H1 (cell line): ENCODE data around the gene GFY. TPM values are rescaled to one million over a fixed set of nuclear protein-coding genes. Genes with fewer than 3 reads are reported as not detected.

Experiments
- CTCF ChIA-PET: fragments of 300-600 bp; sonication (Branson Sonifier 250); formaldehyde crosslinking; loops from one replicate; lab custom pipeline; 2021; ENCODE audit not compliant: partially characterized antibody; lab: Charles Lee
- POLR2A ChIA-PET: fragments of 300-600 bp; sonication (Branson Sonifier 250); formaldehyde crosslinking; loops from one replicate; lab custom pipeline; 2021; ENCODE audit warnings: inconsistent platforms; ENCODE audit not compliant: partially characterized antibody; lab: Charles Lee
- DNase-seq, 2 experiments: peaks; one replicate each; pipeline versions ENCODE4 v3.0.0 to v3.0.0-alpha.2; 2010 to 2022; ENCODE audit warnings: low spot score in 2 of 2, low read depth in 1 of 2, mixed read lengths in 1 of 2
- FAIRE-seq: peaks from 2 replicates; lab custom pipeline; 2011; peaks lifted over from hg19 to GRCh38; lab: Jason Lieb, UNC
- H2AFZ ChIP-seq: 2 replicates; pipeline ENCODE4 v1.8.1; 2012; ENCODE audit warnings: low read length, inconsistent platforms
- H2AK5ac ChIP-seq: 2 replicates; pipeline ENCODE4 v1.6.1; 2013; ENCODE audit warnings: low read depth, low read length
- H2BK120ac ChIP-seq: replicated peaks from 2 replicates; pipeline ENCODE3; 2013; ENCODE audit warnings: low read depth, low read length, inconsistent platforms
- H2BK12ac ChIP-seq: 2 replicates; pipeline ENCODE4 v1.6.1; 2013; ENCODE audit warnings: low read depth, low read length
- H2BK15ac ChIP-seq: 2 replicates; pipeline ENCODE4 v1.6.1; 2013; ENCODE audit warnings: low read length
- H2BK20ac ChIP-seq: 2 replicates; pipeline ENCODE4 v1.6.1; 2013; ENCODE audit warnings: low read length
- H2BK5ac ChIP-seq: 2 replicates; pipeline ENCODE4 v1.6.1; 2013; ENCODE audit warnings: low read depth, low read length
- H3K14ac ChIP-seq: 2 replicates; pipeline ENCODE4 v1.6.1; 2013; ENCODE audit warnings: inconsistent platforms; ENCODE audit not compliant: insufficient read length
- H3K18ac ChIP-seq: 2 replicates; pipeline ENCODE4 v1.6.1; 2013; ENCODE audit warnings: low read length; ENCODE audit errors: extremely low read depth
- H3K23ac ChIP-seq: 2 replicates; pipeline ENCODE4 v1.6.1; 2013; ENCODE audit warnings: inconsistent platforms; ENCODE audit not compliant: insufficient read length
- H3K23me2 ChIP-seq: 2 replicates; pipeline ENCODE4 v1.6.1; 2013; ENCODE audit warnings: low read depth, low read length
- H3K27ac ChIP-seq: 2 replicates; pipeline ENCODE4 v1.6.1; 2011; ENCODE audit warnings: low read depth, low read length, inconsistent platforms
- H3K27me3 ChIP-seq, 4 experiments: replicated peaks in 1 of 4; 1 replicate in 1 of 4; 2 replicates in 3 of 4; pipeline versions ENCODE4 v1.6.1 to v1.8.1; 2011 to 2013; ENCODE audit warnings: low read length in 3 of 4, mild to moderate bottlenecking in 3 of 4, inconsistent platforms in 2 of 4, mixed read lengths in 2 of 4, moderate library complexity in 1 of 4; ENCODE audit not compliant: control insufficient read depth in 3 of 4, insufficient read depth in 3 of 4; ENCODE audit errors: extremely low read depth in 1 of 4
- H3K36me3 ChIP-seq, 4 experiments: 2 replicates each; pipeline versions ENCODE4 v1.6.1 to v1.8.1; 2011 to 2013; ENCODE audit warnings: mild to moderate bottlenecking in 4 of 4, low read length in 3 of 4, moderate library complexity in 2 of 4, control low read depth in 1 of 4, inconsistent platforms in 1 of 4; ENCODE audit not compliant: insufficient read depth in 4 of 4, control insufficient read depth in 2 of 4
- H3K4ac ChIP-seq: replicated peaks from 2 replicates; pipeline ENCODE3; 2013; ENCODE audit warnings: low read length, low read depth, mixed read lengths, inconsistent platforms; ENCODE audit not compliant: insufficient read length
- H3K4me1 ChIP-seq, 4 experiments: replicated peaks in 1 of 4; 1 replicate in 1 of 4; 2 replicates in 3 of 4; pipeline versions ENCODE4 v1.6.1 to v1.8.1; 2011 to 2013; ENCODE audit warnings: low read length in 3 of 4, inconsistent platforms in 2 of 4, mixed read lengths in 1 of 4; ENCODE audit not compliant: insufficient read depth in 4 of 4, control insufficient read depth in 3 of 4
- H3K4me2 ChIP-seq, 2 experiments: 2 replicates each; pipeline versions ENCODE4 v1.6.1 to v1.8.1; 2011 to 2013; ENCODE audit warnings: low read depth in 2 of 2, low read length in 2 of 2, control low read depth in 1 of 2, inconsistent platforms in 1 of 2, mild to moderate bottlenecking in 1 of 2; ENCODE audit not compliant: insufficient read depth in 1 of 2
- H3K4me3 ChIP-seq, 4 experiments: fragments of 200-600, 300-600 bp in 1 of 4; sonication (generic), shearing (Covaris generic), sonication (Bioruptor Twin) in 1 of 4; 2 replicates each; pipeline versions ENCODE4 v1.5.1 to v1.8.1; 2011 to 2016; ENCODE audit warnings: low read length in 4 of 4, low read depth in 3 of 4, control low read depth in 2 of 4, inconsistent platforms in 2 of 4, mild to moderate bottlenecking in 2 of 4, mixed read lengths in 1 of 4, moderate library complexity in 1 of 4; ENCODE audit not compliant: insufficient read depth in 2 of 4; ENCODE audit errors: extremely low read depth in 1 of 4
- H3K56ac ChIP-seq: replicated peaks from 2 replicates; pipeline ENCODE3; 2013; ENCODE audit warnings: low read depth, mild to moderate bottlenecking, mixed read lengths, low read length, inconsistent platforms; ENCODE audit not compliant: insufficient read length
- H3K79me1 ChIP-seq: 2 replicates; pipeline ENCODE4 v1.6.1; 2013; ENCODE audit warnings: low read depth, low read length, control low read depth
- H3K79me2 ChIP-seq, 2 experiments: 2 replicates each; pipeline versions ENCODE4 v1.6.1 to v1.8.1; 2012 to 2013; ENCODE audit warnings: low read length in 2 of 2, mild to moderate bottlenecking in 2 of 2, inconsistent platforms in 1 of 2; ENCODE audit not compliant: insufficient read depth in 2 of 2, control insufficient read depth in 1 of 2
- H3K9ac ChIP-seq, 4 experiments: replicated peaks in 1 of 4; 1 replicate in 1 of 4; 2 replicates in 3 of 4; pipeline versions ENCODE4 v1.6.1 to v1.8.1; 2011 to 2013; ENCODE audit warnings: low read depth in 3 of 4, low read length in 3 of 4, control low read depth in 2 of 4, mild to moderate bottlenecking in 2 of 4, moderate library complexity in 2 of 4, inconsistent platforms in 1 of 4; ENCODE audit errors: extremely low read depth in 1 of 4
- H3K9me3 ChIP-seq, 2 experiments: 2 replicates each; pipeline versions ENCODE4 v1.6.1 to v1.8.1; 2012 to 2013; ENCODE audit warnings: mild to moderate bottlenecking in 2 of 2, moderate library complexity in 2 of 2, control low read depth in 1 of 2, inconsistent platforms in 1 of 2, low read depth in 1 of 2, low read length in 1 of 2, mixed read lengths in 1 of 2; ENCODE audit not compliant: insufficient read depth in 2 of 2
- H4K20me1 ChIP-seq, 2 experiments: replicated peaks in 1 of 2; 2 replicates each; pipeline versions ENCODE3 to v1.8.1; 2011 to 2013; ENCODE audit warnings: inconsistent platforms in 2 of 2, low read length in 2 of 2, mild to moderate bottlenecking in 1 of 2; ENCODE audit not compliant: insufficient read depth in 2 of 2, control insufficient read depth in 1 of 2
- H4K5ac ChIP-seq: 2 replicates; pipeline ENCODE4 v1.6.1; 2013; ENCODE audit warnings: low read length, low read depth, mixed read lengths, inconsistent platforms; ENCODE audit not compliant: insufficient read length
- H4K8ac ChIP-seq: 2 replicates; pipeline ENCODE4 v1.8.0; 2013; ENCODE audit warnings: mild to moderate bottlenecking, moderate library complexity, low read length, inconsistent platforms; ENCODE audit not compliant: insufficient read depth; ENCODE audit errors: extremely low read depth
- H4K91ac ChIP-seq: replicated peaks from 2 replicates; pipeline ENCODE3; 2013; ENCODE audit warnings: low read length, mixed read lengths, inconsistent platforms; ENCODE audit not compliant: insufficient read length
- BACH1 ChIP-seq: IDR thresholded peaks from 2 replicates; pipeline ENCODE4 v1.6.1; 2012; ENCODE audit warnings: low read length, improper control_type of control experiment
- BCL11A ChIP-seq, 2 experiments: IDR thresholded peaks; one replicate each; pipeline ENCODE4 v1.6.1; 2011; ENCODE audit warnings: low read depth in 2 of 2, low read length in 2 of 2, mild to moderate bottlenecking in 2 of 2
- BRCA1 ChIP-seq: IDR thresholded peaks from 2 replicates; pipeline ENCODE4 v1.6.1; 2012; ENCODE audit warnings: low read depth, low read length, improper control_type of control experiment
- CEBPB ChIP-seq: IDR thresholded peaks from 2 replicates; pipeline ENCODE4 v1.6.1; 2012; ENCODE audit warnings: low read depth, low read length
- CHD1 ChIP-seq: IDR thresholded peaks from 2 replicates; pipeline ENCODE4 v1.6.1; 2012; ENCODE audit warnings: low read depth, low read length, improper control_type of control experiment
- CHD2 ChIP-seq: IDR thresholded peaks from 2 replicates; pipeline ENCODE4 v1.6.1; 2012; ENCODE audit warnings: low read length, improper control_type of control experiment
- EGR1 ChIP-seq: IDR thresholded peaks from 2 replicates; pipeline ENCODE4 v1.6.1; 2011; ENCODE audit warnings: low read depth, low read length, borderline replicate concordance
- PHF8 ChIP-seq: fragments of 200-600 bp; sonication (generic); conservative IDR thresholded peaks from 2 replicates; pipeline ENCODE4 v1.7.1; 2012; ENCODE audit warnings: low read depth, mild to moderate bottlenecking, inconsistent platforms, low read length, moderate library complexity
- POLR2A ChIP-seq, 2 experiments: IDR thresholded peaks; 1 replicate in 1 of 2; 2 replicates in 1 of 2; pipeline ENCODE4 v1.6.1; 2011; ENCODE audit warnings: low read depth in 2 of 2, low read length in 2 of 2, mild to moderate bottlenecking in 2 of 2; ENCODE audit errors: control extremely low read depth in 1 of 2
- RBBP5 ChIP-seq: IDR thresholded peaks from 2 replicates; pipeline ENCODE4 v1.7.1; 2012; ENCODE audit warnings: low read depth, mild to moderate bottlenecking, inconsistent platforms, low read length, moderate library complexity, borderline replicate concordance
- SRF ChIP-seq: IDR thresholded peaks from 2 replicates; pipeline ENCODE4 v1.6.1; 2011; ENCODE audit warnings: mild to moderate bottlenecking, low read depth, low read length, moderate library complexity
- TCF12 ChIP-seq: IDR thresholded peaks from 2 replicates; pipeline ENCODE4 v1.6.1; 2011; ENCODE audit warnings: low read depth, mild to moderate bottlenecking, low read length
- WGBS, 2 experiments: shearing (Covaris generic) in 1 of 2; methylation state at CpG; one replicate each; pipeline versions ENCODE4 v1.1.6 to v1.1.7; 2013 to 2015; ENCODE audit warnings: low lambda C conversion rate in 2 of 2, mixed read lengths in 2 of 2, inconsistent platforms in 1 of 2, low coverage in 1 of 2, missing lambda C conversion rate in 1 of 2; ENCODE audit not compliant: insufficient replicate concordance in 2 of 2, insufficient coverage in 1 of 2, insufficient read length in 1 of 2; ENCODE audit errors: extremely low coverage in 1 of 2, missing lambda C conversion rate in 1 of 2; 5-methylcytosine and 5-hydroxymethylcytosine counted together
- polyA plus RNA-seq, 7 experiments: library from polyadenylated mRNA; depleted of rRNA in 3 of 7; stranded (reverse) in 5 of 7; unstranded in 2 of 7; fragments of >200 nt in 5 of 7; fragments of 200-250 nt in 2 of 7; gene quantifications; 1 replicate in 5 of 7; 2 replicates in 1 of 7; 4 replicates in 1 of 7; pipeline versions ENCODE4 v1.2.1 to v1.2.3, GENCODE V29; 2011 to 2013; ENCODE audit warnings: missing spikeins in 2 of 7, mixed read lengths in 2 of 7
- total RNA-seq: library from RNA; stranded (reverse); fragmentation: NEBNext Ultra II Directional; extraction: Animal tissue kit (Norgen Biotek cat#: 25700); gene quantifications from 2 replicates; pipeline ENCODE4 v1.2.1, GENCODE V29; 2021
- TF ChIP-seq, protein P1 (sequence below): IDR thresholded peaks from 2 replicates; pipeline ENCODE4 v1.6.1; 2012; ENCODE audit warnings: inconsistent platforms

GFY gene
- total and polyA plus RNA-seq, 2 of the 8 experiments (the other 6 are each of a cell fraction or from before 2014, with no cell fraction given) = 0.68 to 0.93 TPM

- Histone ChIP-seq H3K79me2 (no peaks in the 10 kb centered on the region), H3K36me3 (peaks cover 2 to 5% (median 3%) of the 10 kb centered on the region in 4 experiments; a peak in 4 of 8 replicates), H4K5ac (no peak overlapping the region), H2BK12ac (no peak overlapping the region), H2BK20ac (no peak overlapping the region), H2BK120ac (no peak overlapping the region), H3K4me3 (no peak overlapping the region), H3K56ac (no peak overlapping the region), H3K18ac (no peak overlapping the region), H3K27ac (no peak overlapping the region), H4K91ac (no peak overlapping the region), H3K4me1 (peaks cover 0 to 10% (median 3%) of the 10 kb centered on the region in 4 experiments; a peak in 6 of 7 replicates), H3K23me2 (no peaks in the 10 kb centered on the region; the same call in 1 of the 2 replicates), H3K27me3 (peaks cover 0 to 5% (median 0%) of the 10 kb centered on the region in 4 experiments; a peak in 4 of 7 replicates), H3K9ac (no peak overlapping the region), H3K4me2 (no peak overlapping the region), H3K9me3 (no peaks in the 10 kb centered on the region; a peak in 1 of 4 replicates), H3K14ac (no peak overlapping the region), H2BK15ac (no peak overlapping the region), H3K79me1 (no peaks in the 10 kb centered on the region), H4K20me1 (no peaks in the 10 kb centered on the region), H2AFZ (no peak overlapping the region), H3K23ac (no peak overlapping the region), H3K4ac (no peak overlapping the region), H4K8ac (no peak overlapping the region), H2BK5ac (no peak overlapping the region), H2AK5ac (no peak overlapping the region)
- WGBS, 2 experiments = 95% methylated on average over 8 of the region's 8 CpGs; no CpG with 5 or more reads in 1 of the 2 experiments
- ChIA-PET CTCF (interaction anchor here (0.6 to 2.7 kb wide), 5 partner anchors 11 to 85 kb away, joined by 3 to 15 read pairs (median 3); no protein-coding TSS in a partner anchor), POLR2A (interaction anchor here (1.0 to 6.8 kb wide), 5 partner anchors 18 to 74 kb away, joined by 3 to 50 read pairs (median 4); partner anchors contain the start of genes ALDH16A1, PIH1D1 and RPS11)
- no peak for DNase-seq
- no peak for FAIRE-seq
- no peak for TF ChIP-seq CEBPB
- TF ChIP-seq SRF = no peak
- TF ChIP-seq EGR1 = no peak
- no peak for TF ChIP-seq RBBP5
- no peak for TF ChIP-seq PHF8
- TF ChIP-seq POLR2A (IDR thresholded peaks at IDR 0.05; ENCODE audit: control extremely low read depth in 1 of 2, low read depth in 2 of 2, low read length in 2 of 2) = no peak
- no peak for TF ChIP-seq CHD2
- no peak for TF ChIP-seq BCL11A (IDR thresholded peaks at IDR 0.05; ENCODE audit: low read depth in 2 of 2, low read length in 2 of 2)
- TF ChIP-seq, protein P1, sequence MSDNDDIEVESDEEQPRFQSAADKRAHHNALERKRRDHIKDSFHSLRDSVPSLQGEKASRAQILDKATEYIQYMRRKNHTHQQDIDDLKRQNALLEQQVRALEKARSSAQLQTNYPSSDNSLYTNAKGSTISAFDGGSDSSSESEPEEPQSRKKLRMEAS = no peak
- TF ChIP-seq BACH1 = no peak
- TF ChIP-seq BRCA1 = no peak
- TF ChIP-seq TCF12 = no peak
- no peak for TF ChIP-seq CHD1
Measured at GRCh38 chr19:49470615-49470978, 45.4 kb downstream of the GFY start.
